B cell (primary cell): ENCODE measurements around the gene DIS3L.

Experiments used
- CTCF ChIP-seq: fragments of 200-600 bp; IDR thresholded peaks from one replicate; pipeline ENCODE4 v1.8.0; 2022; ENCODE audit warnings: antibody characterized with exemption, mild to moderate bottlenecking
- EZH2 ChIP-seq: IDR thresholded peaks from 2 replicates; pipeline ENCODE4 v1.6.1; 2012; ENCODE audit warnings: borderline replicate concordance, low read depth, mild to moderate bottlenecking, moderate library complexity, low read length; ENCODE audit not compliant: insufficient read depth, poor library complexity, severe bottlenecking

DNA sequence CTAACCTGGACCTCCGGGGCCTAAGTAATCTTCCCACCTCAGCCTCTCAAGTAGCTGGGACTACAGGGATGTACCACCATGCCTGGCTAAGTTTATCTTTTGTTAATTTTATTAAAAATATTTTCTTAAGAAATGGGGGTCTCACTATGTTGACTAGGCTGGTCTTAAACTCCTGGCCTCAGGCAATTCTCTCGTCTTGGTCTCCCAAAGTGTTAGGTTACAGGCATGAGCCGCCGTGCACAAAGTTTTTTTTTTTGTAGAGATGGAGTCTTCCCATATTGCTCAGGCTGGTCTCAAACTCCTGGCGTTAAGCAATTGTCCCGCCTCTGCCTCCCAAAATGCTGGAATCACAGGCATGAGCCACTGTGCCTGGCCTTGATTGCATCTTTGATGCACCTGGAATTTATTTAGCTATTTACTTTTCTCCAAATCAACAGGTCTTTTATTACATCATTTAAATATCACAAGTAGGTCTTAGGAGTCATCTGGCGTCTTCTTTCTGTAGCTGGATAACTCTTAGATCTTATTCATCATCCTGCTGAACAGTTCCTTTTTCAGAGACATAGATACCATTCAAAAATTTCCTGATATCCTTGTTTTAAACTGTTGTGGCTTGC, 85.6 kb downstream of the DIS3L start:
- no peak for TF ChIP-seq CTCF
- TF ChIP-seq EZH2 = no peak
